HG02885 (cell line): ENCODE measurements around the gene CDK14.

Experiments used
- ATAC-seq: cut with Tn5 transposase; IDR thresholded peaks from one replicate; pipeline ENCODE4 v1.9.1; 2021; ENCODE audit warnings: mild to moderate bottlenecking; ENCODE audit not compliant: unreplicated experiment, poor library complexity

The CDK14 gene

DNA sequence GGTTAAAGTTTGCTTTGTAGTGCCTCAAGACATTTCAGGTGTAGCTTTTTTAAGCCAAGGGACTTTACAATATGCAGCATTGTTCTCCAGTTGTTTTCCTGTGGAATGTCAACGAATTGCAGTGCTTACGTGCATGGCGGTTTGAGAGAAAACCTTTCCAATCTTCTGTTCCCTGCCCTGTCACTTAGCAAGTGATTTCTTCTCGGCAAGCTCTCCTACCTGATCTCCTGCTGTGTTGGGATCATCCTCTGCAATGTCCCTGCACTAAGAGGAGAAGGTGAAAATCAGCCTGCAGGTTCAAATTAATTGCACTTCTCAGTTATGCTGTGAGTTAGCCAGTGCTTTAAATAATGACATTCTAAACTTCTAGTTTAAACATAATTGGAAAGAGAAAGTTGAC lies 470.5 kb downstream of the CDK14 start:
- no peak for ATAC-seq

DNA sequence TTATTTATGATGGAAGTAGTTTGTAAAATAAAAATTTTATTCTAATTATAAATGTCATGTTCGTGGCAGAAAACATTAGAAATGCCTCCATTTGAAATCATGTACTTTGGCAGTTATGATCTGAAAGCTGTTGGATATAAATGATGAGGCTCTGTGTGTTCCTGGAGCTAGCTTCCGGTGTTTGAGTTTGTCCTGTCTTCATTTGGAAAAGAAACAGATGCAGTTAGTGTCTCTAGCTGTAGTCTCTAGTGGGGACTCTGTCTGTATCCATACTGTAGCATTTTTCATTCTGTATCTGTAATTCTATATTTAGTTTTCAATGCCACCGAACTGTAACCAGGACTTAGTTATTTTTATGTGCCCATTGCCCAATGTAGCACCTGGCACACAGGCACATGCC lies 471.1 kb downstream of the CDK14 start:
- ATAC-seq, result no peak

DNA sequence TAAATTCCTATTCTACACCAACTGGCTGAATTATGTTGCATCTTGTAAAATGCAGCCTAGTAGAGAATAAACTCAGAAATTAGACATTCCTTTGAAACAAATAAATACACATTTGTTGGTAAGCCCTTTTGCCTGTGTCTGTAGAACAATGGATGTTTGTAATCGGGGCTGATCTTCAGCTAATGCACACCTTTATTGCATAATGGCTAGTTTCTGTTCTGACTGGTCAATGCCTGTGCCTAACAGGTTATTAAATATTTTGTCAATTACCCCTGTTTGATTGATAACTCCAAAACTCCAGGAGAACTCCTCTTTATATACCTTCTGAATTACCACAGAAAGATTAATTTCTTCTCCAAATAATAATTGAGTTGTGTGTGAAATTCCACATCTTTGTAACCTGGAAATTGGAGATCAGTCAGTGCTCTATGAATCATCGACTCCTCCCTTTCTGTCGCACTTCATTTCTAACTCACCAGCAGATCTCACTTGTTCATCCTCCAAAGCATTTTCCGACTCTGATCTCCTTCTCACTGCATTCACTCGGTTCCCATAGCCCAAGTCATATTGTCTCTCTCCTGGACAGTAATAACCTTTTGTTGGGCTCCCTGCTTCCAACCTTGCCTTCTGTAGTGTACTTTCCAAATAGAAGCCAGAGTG lies 472.1 kb downstream of the CDK14 start:
- no peak for ATAC-seq

- no peak for ATAC-seq
Observed at GRCh38 chr7:91069146-91069545, 473.0 kb downstream of the CDK14 start.

DNA sequence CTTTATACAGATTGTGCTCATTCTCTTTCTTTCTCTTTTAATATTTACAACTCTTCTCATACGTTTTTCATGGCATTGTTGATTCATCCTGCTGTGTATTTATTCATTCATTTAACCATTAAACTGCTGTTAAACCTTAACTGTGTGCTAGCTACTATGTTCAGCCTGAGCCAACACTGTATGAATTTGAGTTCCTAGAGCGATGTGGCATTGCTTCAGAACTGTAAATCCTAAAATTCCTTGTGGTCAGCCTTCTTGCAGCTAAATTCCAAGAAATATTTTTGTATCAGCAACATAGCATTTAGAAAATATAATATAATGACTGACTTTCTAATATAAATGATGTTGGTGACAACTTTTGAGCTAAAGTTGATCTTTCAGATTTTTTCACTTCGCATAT lies 483.4 kb downstream of the CDK14 start:
- ATAC-seq, result no peak

DNA sequence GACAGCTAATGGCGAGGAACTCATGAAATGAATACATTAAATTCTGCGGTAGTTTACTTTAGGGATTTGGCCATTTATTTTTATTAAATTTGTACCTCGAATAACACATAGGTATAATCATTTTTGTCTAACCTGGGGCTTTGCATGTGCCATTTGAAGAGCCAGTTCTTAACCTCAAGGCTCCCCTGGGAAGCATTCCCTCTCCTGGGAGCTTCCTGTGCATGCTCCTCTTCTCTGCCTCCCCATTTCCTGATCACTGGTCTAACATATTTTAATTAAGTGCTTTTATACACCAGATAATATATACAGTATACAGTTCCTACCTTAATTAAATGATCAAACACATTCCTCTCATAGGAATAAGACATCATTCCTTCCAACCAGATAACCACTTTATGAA lies 484.2 kb downstream of the CDK14 start:
- ATAC-seq, result no peak

DNA sequence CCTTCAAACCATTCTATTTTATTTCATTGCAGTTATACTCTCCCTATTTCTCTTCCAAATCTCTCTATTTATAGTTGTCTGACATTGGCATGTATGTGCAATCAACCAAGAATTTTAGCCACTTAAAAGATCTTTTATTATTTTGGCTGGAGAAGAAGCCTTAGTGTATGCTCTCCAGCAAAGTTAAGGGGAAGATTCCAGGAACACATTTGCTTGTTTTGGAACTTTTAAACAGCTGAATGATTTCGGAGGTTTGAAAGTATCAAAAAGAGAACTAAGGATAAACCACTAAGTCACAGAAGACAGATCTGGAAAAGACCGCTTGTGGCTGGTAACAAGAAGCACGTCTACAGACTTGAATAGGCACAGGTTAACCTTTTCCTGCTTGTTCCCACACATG lies 485.9 kb downstream of the CDK14 start:
- ATAC-seq, result no peak

- no peak for ATAC-seq
Observed at GRCh38 chr7:91082852-91083495, 486.9 kb downstream of the CDK14 start.

DNA sequence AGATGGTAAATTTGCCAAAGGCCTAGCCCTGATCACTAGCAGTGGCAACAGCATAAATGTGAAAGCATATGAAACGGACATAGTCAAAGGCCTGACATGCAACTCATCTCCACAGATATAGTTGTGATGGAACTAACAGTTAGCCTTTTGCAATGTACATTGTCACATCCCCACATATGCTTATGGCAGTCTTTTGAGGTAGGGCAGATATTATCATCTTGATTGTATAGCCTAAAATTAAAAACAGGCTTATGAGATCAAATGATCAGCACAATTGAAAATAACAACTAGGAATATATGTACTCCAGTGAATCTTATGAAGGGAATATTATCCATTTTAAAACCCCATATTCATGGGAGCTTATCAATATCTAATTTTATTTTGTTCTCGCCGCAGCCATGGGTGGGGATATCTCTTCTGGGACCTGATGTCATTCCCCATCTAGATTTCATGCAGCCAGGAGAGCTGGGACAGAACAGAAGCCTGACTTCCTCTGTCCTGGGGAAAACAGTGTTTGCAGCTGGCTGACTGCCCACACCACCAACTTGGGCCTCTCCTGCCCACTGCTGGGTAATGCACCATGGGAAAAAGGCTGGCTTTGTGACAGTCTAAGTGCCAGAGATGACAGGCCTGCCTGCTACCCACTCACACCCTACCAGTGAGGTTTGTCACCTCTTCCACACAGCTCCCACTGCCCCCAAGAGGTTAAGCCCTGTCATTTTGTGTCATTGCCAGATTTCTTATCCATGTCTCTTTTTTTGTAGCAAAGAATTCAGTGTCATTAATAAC lies 487.9 kb downstream of the CDK14 start:
- no peak for ATAC-seq

- no peak for ATAC-seq
Observed at GRCh38 chr7:91085175-91085574, 489.1 kb downstream of the CDK14 start.

GRCh38 chr7:91086200-91086599 lies 490.1 kb downstream of the CDK14 start:
- no peak for ATAC-seq

GRCh38 chr7:91088156-91088555 lies 492.0 kb downstream of the CDK14 start:
- no peak for ATAC-seq

- ATAC-seq, result no peak
Observed at GRCh38 chr7:91088691-91089090, 492.6 kb downstream of the CDK14 start.

DNA sequence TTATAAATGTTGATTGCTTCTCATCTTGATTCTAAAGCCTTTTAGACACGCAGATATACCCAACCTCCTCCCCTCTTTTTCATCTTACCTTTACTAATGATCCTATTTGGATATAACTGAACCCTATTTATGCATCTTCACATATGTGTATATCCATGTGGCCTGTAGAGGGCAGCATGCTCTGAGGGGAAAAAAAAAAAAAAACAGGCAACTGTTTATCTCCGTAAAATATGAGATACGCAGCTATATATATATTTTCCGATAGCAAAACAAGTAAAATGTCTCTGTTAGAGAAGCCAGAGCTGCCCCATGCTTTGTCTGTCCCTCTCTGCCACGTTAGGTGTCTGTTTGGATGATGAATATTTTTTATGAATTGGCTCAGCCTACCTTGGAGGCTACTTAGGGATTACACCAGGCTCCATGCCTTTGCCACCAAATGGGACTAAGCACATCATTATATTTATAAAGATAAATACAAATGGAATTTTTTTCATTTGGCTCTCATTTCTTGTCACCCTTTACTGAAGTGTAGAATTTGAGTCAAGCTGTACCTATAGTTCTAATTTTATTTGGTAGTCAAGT lies 493.4 kb downstream of the CDK14 start:
- peak; percentile 82 for ATAC-seq

- ATAC-seq, result no peak
Observed at GRCh38 chr7:91090684-91091083, 494.6 kb downstream of the CDK14 start.

DNA sequence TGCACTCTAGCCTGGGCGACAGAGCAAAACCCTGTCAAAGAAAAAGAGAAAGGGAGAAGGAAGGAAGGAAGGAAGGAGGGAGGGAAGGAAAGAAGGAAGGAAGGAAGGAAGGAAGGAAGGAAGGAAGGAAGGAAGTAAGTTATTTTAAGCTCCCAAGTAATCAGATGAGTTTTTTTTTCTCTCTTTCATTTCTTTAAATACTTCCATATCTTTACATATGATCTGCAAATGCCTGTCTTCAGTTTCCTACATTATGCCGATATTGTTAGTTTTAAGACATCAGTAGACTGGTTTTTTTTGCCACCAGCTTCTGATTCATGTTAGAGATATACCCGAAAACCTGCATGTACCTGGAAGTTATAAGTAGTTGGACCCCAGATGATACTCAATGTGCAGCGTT lies 495.5 kb downstream of the CDK14 start:
- no peak for ATAC-seq

DNA sequence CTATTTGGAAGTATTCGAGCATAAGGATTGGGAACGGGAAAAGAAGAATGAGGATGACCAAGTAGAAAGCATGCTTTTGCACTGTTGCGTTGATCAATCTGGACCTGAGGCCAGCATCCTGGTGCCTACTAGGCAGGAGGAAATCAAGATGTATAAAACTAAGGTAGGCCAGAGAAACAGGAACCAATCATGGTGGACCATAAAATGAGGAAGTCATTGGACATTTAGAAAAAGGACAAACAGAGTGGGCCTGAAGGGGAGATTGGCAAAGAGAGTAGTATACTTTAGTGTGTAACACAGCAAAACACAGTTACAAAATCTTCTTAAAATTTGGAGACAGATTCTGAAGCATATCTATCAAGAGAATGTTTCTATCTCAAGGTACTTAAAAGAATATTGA lies 497.1 kb downstream of the CDK14 start:
- ATAC-seq, result no peak

- no peak for ATAC-seq
Observed at GRCh38 chr7:91098566-91098965, 502.4 kb downstream of the CDK14 start.

DNA sequence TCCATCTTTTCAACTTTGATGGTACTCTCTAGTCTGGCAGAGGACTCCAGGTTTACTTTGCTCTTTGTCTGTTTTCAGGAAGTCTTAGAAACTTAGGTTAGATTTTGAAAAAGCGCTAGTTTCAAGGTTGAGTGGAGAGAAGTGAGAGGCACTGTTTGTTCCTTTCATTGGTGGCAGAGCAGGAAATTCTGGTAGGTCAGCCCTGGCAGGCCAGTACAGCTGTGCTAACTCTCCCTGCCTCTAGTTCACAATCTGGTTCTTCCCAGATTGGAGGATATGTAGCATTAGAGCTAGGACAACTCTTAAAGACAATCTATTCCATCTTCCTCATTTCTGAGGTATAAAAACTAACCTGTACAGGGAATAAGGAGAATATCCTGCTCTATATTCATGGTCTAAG lies 507.2 kb downstream of the CDK14 start:
- ATAC-seq, result no peak

DNA sequence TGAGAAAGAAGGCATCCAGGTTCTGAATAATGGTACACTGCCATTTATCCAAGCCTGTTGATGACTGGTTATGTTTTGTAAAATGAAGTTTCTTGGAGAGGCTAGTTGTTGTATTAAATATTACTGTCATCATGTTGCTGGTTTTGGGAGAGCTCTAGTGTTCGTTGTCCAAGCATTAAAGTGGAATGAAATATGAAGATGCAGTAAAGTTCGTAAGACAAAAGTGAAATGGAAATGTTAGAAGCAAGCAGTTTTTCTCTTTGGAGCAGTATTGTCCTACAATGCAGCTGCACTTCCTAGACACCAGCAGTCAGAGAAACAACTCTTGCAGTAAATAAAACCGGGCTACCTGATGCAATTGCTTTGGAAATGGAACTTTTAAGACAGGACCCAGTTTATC lies 511.3 kb downstream of the CDK14 start:
- ATAC-seq, result no peak

- ATAC-seq, result no peak
Observed at GRCh38 chr7:91109200-91109599, 513.1 kb downstream of the CDK14 start.
